HL-60 (cell line): Measurements from ENCODE around the gene GMDS.

Experiments
- GABPA ChIP-seq: IDR thresholded peaks from 2 replicates; pipeline ENCODE4 v1.6.1; 2012; ENCODE audit warnings: low read depth
- POLR2AphosphoS5 ChIP-seq: IDR thresholded peaks from 2 replicates; pipeline ENCODE4 v1.6.1; 2012; ENCODE audit warnings: low read depth
- TF ChIP-seq, protein P1 (sequence below): IDR thresholded peaks from one replicate; pipeline ENCODE4 v1.5.1; 2011; ENCODE audit warnings: low read length, control low read depth, inconsistent platforms; ENCODE audit not compliant: insufficient read depth

GRCh38 chr6:1945235-1945832 lies 300.1 kb downstream of the GMDS start:
- TF ChIP-seq, protein P1, sequence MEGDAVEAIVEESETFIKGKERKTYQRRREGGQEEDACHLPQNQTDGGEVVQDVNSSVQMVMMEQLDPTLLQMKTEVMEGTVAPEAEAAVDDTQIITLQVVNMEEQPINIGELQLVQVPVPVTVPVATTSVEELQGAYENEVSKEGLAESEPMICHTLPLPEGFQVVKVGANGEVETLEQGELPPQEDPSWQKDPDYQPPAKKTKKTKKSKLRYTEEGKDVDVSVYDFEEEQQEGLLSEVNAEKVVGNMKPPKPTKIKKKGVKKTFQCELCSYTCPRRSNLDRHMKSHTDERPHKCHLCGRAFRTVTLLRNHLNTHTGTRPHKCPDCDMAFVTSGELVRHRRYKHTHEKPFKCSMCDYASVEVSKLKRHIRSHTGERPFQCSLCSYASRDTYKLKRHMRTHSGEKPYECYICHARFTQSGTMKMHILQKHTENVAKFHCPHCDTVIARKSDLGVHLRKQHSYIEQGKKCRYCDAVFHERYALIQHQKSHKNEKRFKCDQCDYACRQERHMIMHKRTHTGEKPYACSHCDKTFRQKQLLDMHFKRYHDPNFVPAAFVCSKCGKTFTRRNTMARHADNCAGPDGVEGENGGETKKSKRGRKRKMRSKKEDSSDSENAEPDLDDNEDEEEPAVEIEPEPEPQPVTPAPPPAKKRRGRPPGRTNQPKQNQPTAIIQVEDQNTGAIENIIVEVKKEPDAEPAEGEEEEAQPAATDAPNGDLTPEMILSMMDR = no peak
- TF ChIP-seq GABPA (no peak), POLR2AphosphoS5 (no peak)
